Measurements from ENCODE around the gene C1QTNF1. TPM values are rescaled to one million over a fixed set of nuclear protein-coding genes. Genes with fewer than 3 reads are reported as not detected.
"Not testable (repeated sequence)": the region's sequence is repeated elsewhere in the genome, so short reads cannot be mapped to it uniquely, and the experiment has no call there.

The C1QTNF1 gene
- total and polyA plus RNA-seq, 8 donors: 2.9 to 20.3 (median 12.7) TPM

DNA sequence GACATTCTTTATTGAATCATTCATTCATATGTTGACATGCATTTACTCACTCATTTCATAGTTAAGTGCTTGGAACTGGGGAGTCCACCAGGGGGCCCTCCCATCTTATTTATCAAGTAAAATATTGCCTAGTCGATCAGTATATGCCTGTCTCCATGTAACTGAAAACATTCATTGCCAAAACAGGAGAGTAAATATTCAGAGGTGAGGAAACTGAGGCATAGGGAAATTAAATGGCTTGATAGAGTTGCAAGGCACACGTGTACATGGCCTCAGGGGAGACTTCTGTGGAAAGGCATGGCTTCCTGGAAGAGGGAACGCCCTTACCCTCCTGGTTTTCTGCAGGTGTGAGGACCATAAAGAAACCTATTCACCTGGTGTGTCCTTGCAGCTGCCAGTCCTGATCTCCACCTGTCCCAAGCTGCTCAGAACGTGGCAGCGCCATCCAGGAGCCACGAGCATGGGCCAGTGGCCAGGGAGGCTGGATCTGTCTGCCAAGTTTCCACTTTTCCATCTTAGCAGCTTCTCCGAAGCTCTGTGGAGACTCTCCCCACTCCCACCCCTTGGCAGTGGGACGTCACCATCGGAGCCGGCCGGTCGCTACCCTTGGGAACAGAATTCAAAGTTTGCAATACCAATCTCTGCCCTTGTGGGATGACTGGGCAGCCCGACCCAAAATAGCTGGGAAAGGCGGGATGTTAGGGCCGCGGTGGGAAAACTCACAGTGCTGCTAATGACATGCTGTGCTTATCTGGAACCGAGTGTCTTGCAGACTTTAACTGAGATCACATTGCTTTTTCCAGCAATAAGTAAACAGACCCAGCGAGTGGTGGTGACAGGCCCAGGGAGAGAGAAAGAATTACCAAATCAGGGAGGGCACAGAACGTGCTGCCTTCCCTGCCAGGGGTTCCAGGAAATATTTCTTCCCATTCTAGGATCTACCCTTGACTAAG lies 4.1 kb upstream of the C1QTNF1 start:
- TF ChIP-seq POLR2A (IDR thresholded peaks at IDR 0.05) (no peak), CTCF (IDR thresholded peaks at IDR 0.05) (peak in 5 of 7 experiments; percentile 37 to 60 (median 53)), EP300 (IDR thresholded peaks at IDR 0.05) (peak; percentile 62), POLR2AphosphoS5 (IDR thresholded peaks at IDR 0.05) (peak; percentile 26 to 56 (median 31))
- Histone ChIP-seq H3K27ac (peak overlapping the region; percentile 10 to 76 (median 71)), H3K9me3 (no peaks in the 10 kb centered on the region), H3K4me1 (peaks cover 52 to 62% (median 57%) of the 10 kb centered on the region in 4 donors), H3K27me3 (peaks cover 0 to 22% (median 15%) of the 10 kb centered on the region in 3 donors), H3K4me3 (peak overlapping the region in 1 of 4 donors; percentile 27), H3K36me3 (no peaks in the 10 kb centered on the region)
- WGBS, 5 donors: 13 to 30% (median 19%) methylated on average over 19 of the region's 19 CpGs
- peak; percentile 70 to 71 for DNase-seq
- intact Hi-C loops (cut with DNase I; ENCODE audit: low total_unique reads): no loop called here

GRCh38 chr17:79020631-79021301 lies 3.2 kb upstream of the C1QTNF1 start:
- no peak overlapping the region for H3K4me3 ChIP-seq
- H3K27ac ChIP-seq: peak overlapping the region in 4 of 5 donors; percentile 63 to 76 (median 73)
- DNase-seq: no peak
- peaks cover 0 to 31% (median 20%) of the 10 kb centered on the region in 3 donors for H3K27me3 ChIP-seq
- peaks cover 58 to 71% (median 64%) of the 10 kb centered on the region in 4 donors for H3K4me1 ChIP-seq
- WGBS, 5 donors: 69 to 78% (median 73%) methylated on average over 2 of the region's 2 CpGs
- no peaks in the 10 kb centered on the region for H3K36me3 ChIP-seq
- TF ChIP-seq CTCF (IDR thresholded peaks at IDR 0.05) (no peak), POLR2A (IDR thresholded peaks at IDR 0.05) (no peak), POLR2AphosphoS5 (IDR thresholded peaks at IDR 0.05) (no peak), EP300 (IDR thresholded peaks at IDR 0.05) (no peak)
- H3K9me3 ChIP-seq: no peaks in the 10 kb centered on the region
- intact Hi-C loops (cut with DNase I; ENCODE audit: low total_unique reads): no loop called here

- H3K36me3 ChIP-seq; DNase-seq; H3K9me3 ChIP-seq; H3K4me3 ChIP-seq; intact Hi-C loops (cut with DNase I; ENCODE audit: low total_unique reads): not testable (repeated sequence)
- WGBS, 5 donors: 67 to 90% (median 76%) methylated on average over 2 of the region's 2 CpGs
- H3K4me1 ChIP-seq: peaks cover 68 to 82% (median 72%) of the 10 kb centered on the region in 4 donors
- peaks cover 0 to 41% (median 20%) of the 10 kb centered on the region in 3 donors for H3K27me3 ChIP-seq
- peak overlapping the region; percentile 63 to 76 (median 71) for H3K27ac ChIP-seq
Measured at GRCh38 chr17:79021929-79022328, 2.0 kb upstream of the C1QTNF1 start.

GRCh38 chr17:79022507-79022991 lies 1.4 kb upstream of the C1QTNF1 start:
- TF ChIP-seq CTCF (IDR thresholded peaks at IDR 0.05) (no peak), POLR2AphosphoS5 (IDR thresholded peaks at IDR 0.05) (peak; percentile 30 to 94 (median 70))
- WGBS, 5 donors: 32 to 58% (median 50%) methylated on average over 9 of the region's 9 CpGs
- H3K36me3 ChIP-seq: no peaks in the 10 kb centered on the region
- intact Hi-C loops (cut with DNase I; ENCODE audit: low total_unique reads): no loop called here
- no peaks in the 10 kb centered on the region for H3K9me3 ChIP-seq
- peaks cover 0 to 45% (median 20%) of the 10 kb centered on the region in 3 donors for H3K27me3 ChIP-seq
- peak in 1 of 2 donors; percentile 63 for DNase-seq
- peak overlapping the region; percentile 47 to 76 (median 71) for H3K27ac ChIP-seq
- H3K4me1 ChIP-seq: peaks cover 74 to 89% (median 78%) of the 10 kb centered on the region in 4 donors
- H3K4me3 ChIP-seq: no peak overlapping the region
